ENCODE results near the gene KIF26B.
A peak's percentile ranks its signal among the peaks of the same experiment; 100 is the strongest.

The KIF26B gene

GRCh38 chr1:245530937-245531336, 376.2 kb downstream of the KIF26B start:
- H3K4me3 ChIP-seq (ENCODE audit: low read length) = no peak overlapping the region
- DNase-seq (ENCODE audit: low read depth) = no peak
- no peak for TF ChIP-seq CTCF (conservative IDR thresholded peaks at IDR 0.05; ENCODE audit: low read length)

- H3K4me3 ChIP-seq (ENCODE audit: low read length) = no peak overlapping the region
- DNase-seq (ENCODE audit: low read depth) = peak; percentile 49
- no peak for TF ChIP-seq CTCF (conservative IDR thresholded peaks at IDR 0.05; ENCODE audit: low read length)
Observed at GRCh38 chr1:245537992-245538391, 383.2 kb downstream of the KIF26B start.

- TF ChIP-seq CTCF (conservative IDR thresholded peaks at IDR 0.05; ENCODE audit: low read length) = no peak
- no peak overlapping the region for H3K4me3 ChIP-seq (ENCODE audit: low read length)
- DNase-seq (ENCODE audit: low read depth) = no peak
Observed at GRCh38 chr1:245538671-245539070, 383.9 kb downstream of the KIF26B start.

GRCh38 chr1:245541369-245541768, 386.6 kb downstream of the KIF26B start:
- DNase-seq (ENCODE audit: low read depth) = no peak
- no peak overlapping the region for H3K4me3 ChIP-seq (ENCODE audit: low read length)
- no peak for TF ChIP-seq CTCF (conservative IDR thresholded peaks at IDR 0.05; ENCODE audit: low read length)

GRCh38 chr1:245542365-245542764, 387.6 kb downstream of the KIF26B start:
- no peak for TF ChIP-seq CTCF (conservative IDR thresholded peaks at IDR 0.05; ENCODE audit: low read length)
- no peak overlapping the region for H3K4me3 ChIP-seq (ENCODE audit: low read length)
- DNase-seq (ENCODE audit: low read depth) = no peak

GRCh38 chr1:245544236-245544635, 389.5 kb downstream of the KIF26B start:
- H3K4me3 ChIP-seq (ENCODE audit: low read length) = no peak overlapping the region
- no peak for DNase-seq (ENCODE audit: low read depth)
- no peak for TF ChIP-seq CTCF (conservative IDR thresholded peaks at IDR 0.05; ENCODE audit: low read length)

- no peak overlapping the region for H3K4me3 ChIP-seq (ENCODE audit: low read length)
- no peak for DNase-seq (ENCODE audit: low read depth)
- no peak for TF ChIP-seq CTCF (conservative IDR thresholded peaks at IDR 0.05; ENCODE audit: low read length)
Observed at GRCh38 chr1:245546875-245547274, 392.1 kb downstream of the KIF26B start.

All from AG10803 (cell line).